K562 (cell line): ENCODE measurements around the gene CDC20. TPM values are rescaled to one million over a fixed set of nuclear protein-coding genes. Genes with fewer than 3 reads are reported as not detected.
A peak's percentile ranks its signal among the peaks of the same experiment; 100 is the strongest.

ENCODE experiments used
- BCL6 ChIP-seq: fragments of 250-450 bp; sonication (Bioruptor Pico); IDR thresholded peaks from 2 replicates; pipeline ENCODE4 v1.4.0; 2020
- BMI1 ChIP-seq: fragments of 150-350 bp; IDR thresholded peaks from 2 replicates; pipeline ENCODE4 v1.6.1; 2014; ENCODE audit warnings: low read length
- CEBPG ChIP-seq, 3 experiments: fragments of 200-800 bp in 1 of 3; sonication (Bioruptor generic) in 1 of 3; sonication (generic) in 1 of 3; formaldehyde crosslinking in 1 of 3; IDR thresholded peaks in 2 of 3; conservative IDR thresholded peaks in 1 of 3; 2 replicates each; pipeline versions ENCODE4 v1.6.1 to v1.8.0; 2016 to 2022; ENCODE audit warnings: missing compliant biosample characterization in 2 of 3, missing genetic modification characterization in 2 of 3, mild to moderate bottlenecking in 1 of 3, missing genetic modification reagents in 1 of 3
- E2F3 ChIP-seq: fragments of 250-450 bp; sonication (Bioruptor Pico); IDR thresholded peaks from 2 replicates; pipeline ENCODE4 v1.4.0; 2020; ENCODE audit warnings: mild to moderate bottlenecking
- ELF2 ChIP-seq: fragments of 250-450 bp; sonication (Bioruptor Pico); IDR thresholded peaks from 2 replicates; pipeline ENCODE4 v1.5.0; 2021; ENCODE audit warnings: mild to moderate bottlenecking
- FOXM1 ChIP-seq, 2 experiments: fragments of 450-650 bp in 1 of 2; sonication (generic) in 1 of 2; formaldehyde crosslinking in 1 of 2; IDR thresholded peaks; 2 replicates each; pipeline versions ENCODE4 v1.6.1 to v1.9.0; 2017 to 2022; ENCODE audit warnings: low read depth in 2 of 2, mild to moderate bottlenecking in 2 of 2, missing genetic modification reagents in 1 of 2, moderate library complexity in 1 of 2
- FOXP1 ChIP-seq: sonication (generic); formaldehyde crosslinking; IDR thresholded peaks from 2 replicates; pipeline ENCODE4 v1.8.0; 2022; ENCODE audit warnings: mild to moderate bottlenecking, missing genetic modification reagents
- HES1 ChIP-seq: fragments of 450-650 bp; IDR thresholded peaks from 2 replicates; pipeline ENCODE4 v1.6.1; 2016; ENCODE audit warnings: low read depth, mild to moderate bottlenecking, moderate library complexity
- HMGN3 ChIP-seq: IDR thresholded peaks from 2 replicates; pipeline ENCODE4 v1.6.1; 2011; ENCODE audit warnings: borderline replicate concordance, low read depth, mild to moderate bottlenecking, mixed read lengths, low read length; ENCODE audit not compliant: insufficient read length; ENCODE audit errors: extremely low read depth
- KLF10 ChIP-seq: fragments of 250-450 bp; sonication (Bioruptor Pico); IDR thresholded peaks from 2 replicates; pipeline ENCODE4 v1.6.1; 2021; ENCODE audit warnings: matching md5 sums
- MAZ ChIP-seq, 2 experiments: fragments of 450-650 bp in 1 of 2; sonication (generic) in 1 of 2; formaldehyde crosslinking; IDR thresholded peaks in 1 of 2; conservative IDR thresholded peaks in 1 of 2; 2 replicates each; pipeline versions ENCODE4 v1.4.0 to v1.5.0; 2020; ENCODE audit warnings: mild to moderate bottlenecking in 1 of 2, missing genetic modification reagents in 1 of 2
- MYNN ChIP-seq, 2 experiments: sonication (generic); formaldehyde crosslinking in 1 of 2; IDR thresholded peaks; 2 replicates each; pipeline versions ENCODE4 v1.5.0 to v1.6.1; 2016 to 2020; ENCODE audit warnings: antibody characterized with exemption in 1 of 2, missing genetic modification reagents in 1 of 2
- POLR2AphosphoS5 ChIP-seq: IDR thresholded peaks from 2 replicates; pipeline ENCODE4 v1.6.1; 2011; ENCODE audit warnings: mild to moderate bottlenecking, low read depth, low read length, moderate library complexity; ENCODE audit not compliant: control insufficient read depth, insufficient read depth
- PYGO2 ChIP-seq: fragments of 450-650 bp; IDR thresholded peaks from 2 replicates; pipeline ENCODE4 v1.6.1; 2016; ENCODE audit warnings: mild to moderate bottlenecking, missing genetic modification characterization, moderate library complexity, missing compliant biosample characterization
- SAP30 ChIP-seq: fragments of 200-600 bp; sonication (generic); IDR thresholded peaks from 2 replicates; pipeline ENCODE4 v1.6.1; 2012; ENCODE audit warnings: borderline replicate concordance, low read depth, mild to moderate bottlenecking, moderate library complexity, low read length, control low read depth, inconsistent platforms; ENCODE audit not compliant: insufficient read depth, poor library complexity, severe bottlenecking
- SMAD4 ChIP-seq: fragments of 250-450 bp; sonication (Bioruptor Pico); conservative IDR thresholded peaks from 2 replicates; pipeline ENCODE4 v1.8.0; 2021; ENCODE audit warnings: inconsistent platforms, mild to moderate bottlenecking, moderate library complexity
- SMARCA4 ChIP-seq: fragments of 450-650 bp; IDR thresholded peaks from 2 replicates; pipeline ENCODE4 v1.6.1; 2016
- TGIF2 ChIP-seq: sonication (generic); formaldehyde crosslinking; IDR thresholded peaks from 2 replicates; pipeline ENCODE4 v1.8.1; 2022; ENCODE audit warnings: mild to moderate bottlenecking, missing genetic modification reagents, moderate library complexity
- ZNF12 ChIP-seq: sonication (generic); formaldehyde crosslinking; IDR thresholded peaks from 2 replicates; pipeline ENCODE4 v1.4.0; 2020; ENCODE audit warnings: mild to moderate bottlenecking, missing genetic modification reagents
- ZNF384 ChIP-seq: IDR thresholded peaks from 2 replicates; pipeline ENCODE4 v1.6.1; 2012; ENCODE audit warnings: low read depth, low read length, improper control_type of control experiment
- ZNF644 ChIP-seq: fragments of 200-800 bp; sonication (Bioruptor generic); IDR thresholded peaks from 2 replicates; pipeline ENCODE4 v1.6.1; 2016; ENCODE audit warnings: low read depth, missing genetic modification characterization, missing compliant biosample characterization
- polyA plus RNA-seq, 8 experiments: library from polyadenylated mRNA; depleted of rRNA in 4 of 8; stranded (reverse) in 5 of 8; unstranded in 3 of 8; fragments of >200 nt; fragmentation: Nextera tagmentation in 2 of 8; fragmentation: Illumina TruSeq in 1 of 8; extraction: Ambion mirVana in 2 of 8; extraction: Trizol in 1 of 8; gene quantifications; 2 replicates each; pipeline versions ENCODE4 v1.2.1 to v1.2.3, GENCODE V29; 2011 to 2014; ENCODE audit warnings: inconsistent platforms in 1 of 8, missing spikeins in 1 of 8
- total RNA-seq, 7 experiments: library from RNA; depleted of rRNA in 6 of 7; stranded (reverse); fragments of >200 nt in 6 of 7; fragmentation: Illumina TruSeq in 2 of 7; extraction: Trizol in 2 of 7; gene quantifications; 2 replicates each; pipeline versions ENCODE4 v1.2.1 to v1.2.3, GENCODE V29; 2011 to 2021; ENCODE audit warnings: low replicate concordance in 1 of 7
- TF ChIP-seq, protein P1 (sequence below): fragments of 450-650 bp; IDR thresholded peaks from 2 replicates; pipeline ENCODE4 v1.6.1; 2016; ENCODE audit warnings: borderline replicate concordance
- TF ChIP-seq, protein P2 (sequence below): fragments of 250-450 bp; sonication (Bioruptor Pico); IDR thresholded peaks from 2 replicates; pipeline ENCODE4 v1.5.0; 2021

The CDC20 gene
- total and polyA plus RNA-seq, 9 of the 15 experiments (the other 6 are each of a cell fraction or from before 2014, with no cell fraction given), result 45.2 to 224 (median 121) TPM

- TF ChIP-seq, protein P1, sequence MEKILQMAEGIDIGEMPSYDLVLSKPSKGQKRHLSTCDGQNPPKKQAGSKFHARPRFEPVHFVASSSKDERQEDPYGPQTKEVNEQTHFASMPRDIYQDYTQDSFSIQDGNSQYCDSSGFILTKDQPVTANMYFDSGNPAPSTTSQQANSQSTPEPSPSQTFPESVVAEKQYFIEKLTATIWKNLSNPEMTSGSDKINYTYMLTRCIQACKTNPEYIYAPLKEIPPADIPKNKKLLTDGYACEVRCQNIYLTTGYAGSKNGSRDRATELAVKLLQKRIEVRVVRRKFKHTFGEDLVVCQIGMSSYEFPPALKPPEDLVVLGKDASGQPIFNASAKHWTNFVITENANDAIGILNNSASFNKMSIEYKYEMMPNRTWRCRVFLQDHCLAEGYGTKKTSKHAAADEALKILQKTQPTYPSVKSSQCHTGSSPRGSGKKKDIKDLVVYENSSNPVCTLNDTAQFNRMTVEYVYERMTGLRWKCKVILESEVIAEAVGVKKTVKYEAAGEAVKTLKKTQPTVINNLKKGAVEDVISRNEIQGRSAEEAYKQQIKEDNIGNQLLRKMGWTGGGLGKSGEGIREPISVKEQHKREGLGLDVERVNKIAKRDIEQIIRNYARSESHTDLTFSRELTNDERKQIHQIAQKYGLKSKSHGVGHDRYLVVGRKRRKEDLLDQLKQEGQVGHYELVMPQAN, result peak; percentile 66
- TF ChIP-seq FOXP1 (CRISPR knock-in tag) (peak; percentile 63; the same call in 1 of the 2 replicates), ZNF644 (0 out of 2 replicates have a peak, but pooled peaks have one; percentile 21), ZNF384 (no peak), CEBPG (CRISPR knock-in tag; IDR thresholded peaks at IDR 0.05) (peak; percentile 28; the same call in 1 of the 2 replicates), CEBPG (tag; conservative IDR thresholded peaks at IDR 0.05 in 1 of 2, IDR thresholded peaks at IDR 0.05 in 1 of 2) (no peak), SAP30 (peak; percentile 64), SMAD4 (CRISPR knock-in tag) (peak; percentile 25; the same call in 1 of the 2 replicates), E2F3 (CRISPR knock-in tag) (0 out of 2 replicates have a peak, but pooled peaks have one; percentile 18), HMGN3 (peak; percentile 62), POLR2AphosphoS5 (peak; percentile 78; the same call in 1 of the 2 replicates), KLF10 (CRISPR knock-in tag) (no peak), MYNN (IDR thresholded peaks at IDR 0.05) (0 out of 2 replicates have a peak, but pooled peaks have one; percentile 28), MYNN (CRISPR knock-in tag; IDR thresholded peaks at IDR 0.05) (no peak), SMARCA4 (peak; percentile 70), TGIF2 (CRISPR knock-in tag) (0 out of 2 replicates have a peak, but pooled peaks have one; percentile 35), ZNF12 (CRISPR knock-in tag) (0 out of 2 replicates have a peak, but pooled peaks have one; percentile 52), FOXM1 (IDR thresholded peaks at IDR 0.05; ENCODE audit: low read depth) (peak; percentile 44; the same call in 1 of the 2 replicates), FOXM1 (CRISPR knock-in tag; IDR thresholded peaks at IDR 0.05; ENCODE audit: low read depth) (no peak), ELF2 (0 out of 2 replicates have a peak, but pooled peaks have one; percentile 13), MAZ (CRISPR knock-in tag; conservative IDR thresholded peaks at IDR 0.05 in 1 of 2, IDR thresholded peaks at IDR 0.05 in 1 of 2) (peak; percentile 18 to 42; a peak in 1 of 4 replicates), BCL6 (no peak), HES1 (0 out of 2 replicates have a peak, but pooled peaks have one; percentile 32), BMI1 (no peak), PYGO2 (no peak)
- TF ChIP-seq, protein P2, sequence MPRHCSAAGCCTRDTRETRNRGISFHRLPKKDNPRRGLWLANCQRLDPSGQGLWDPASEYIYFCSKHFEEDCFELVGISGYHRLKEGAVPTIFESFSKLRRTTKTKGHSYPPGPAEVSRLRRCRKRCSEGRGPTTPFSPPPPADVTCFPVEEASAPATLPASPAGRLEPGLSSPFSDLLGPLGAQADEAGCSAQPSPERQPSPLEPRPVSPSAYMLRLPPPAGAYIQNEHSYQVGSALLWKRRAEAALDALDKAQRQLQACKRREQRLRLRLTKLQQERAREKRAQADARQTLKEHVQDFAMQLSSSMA (CRISPR knock-in tag), result no peak
Observed at GRCh38 chr1:43367026-43367903, 8.5 kb downstream of the CDC20 start (continued).
